Activated naive CD8-positive, alpha-beta T cell (primary cell): ENCODE measurements around the gene SMPDL3B.
A peak's percentile ranks its signal among the peaks of the same experiment; 100 is the strongest.

Experiments
- H3K27ac Mint-ChIP-seq: one replicate; pipeline ENCODE4 v1.8.0; 2021; ENCODE audit warnings: mixed read lengths
- H3K27me3 Mint-ChIP-seq: one replicate; pipeline ENCODE4 v1.8.0; 2021; ENCODE audit warnings: mixed read lengths
- H3K36me3 Mint-ChIP-seq: one replicate; pipeline ENCODE4 v1.8.0; 2021; ENCODE audit warnings: mixed read lengths
- H3K4me1 Mint-ChIP-seq: one replicate; pipeline ENCODE4 v1.8.0; 2021; ENCODE audit warnings: low read depth, mixed read lengths
- H3K4me3 Mint-ChIP-seq: one replicate; pipeline ENCODE4 v1.8.0; 2021; ENCODE audit warnings: mild to moderate bottlenecking, mixed read lengths
- H3K9me3 Mint-ChIP-seq: one replicate; pipeline ENCODE4 v1.8.0; 2021; ENCODE audit warnings: low read depth, mixed read lengths

The SMPDL3B gene

GRCh38 chr1:27934818-27935549 lies at the start of gene SMPDL3B:
SMPDL3B (plus strand) TSS chr1:27935000; CDS start chr1:27935184, 184 bp downstream.
- Mint-ChIP-seq H3K27ac (peak within 1 kb of the TSS; percentile 3), H3K27me3 (peaks cover 10% of the 10 kb centered on the region), H3K4me3 (peak within 1 kb of the TSS; percentile 70), H3K36me3 (no peaks in the 10 kb centered on the region), H3K9me3 (no peaks in the 10 kb centered on the region), H3K4me1 (peaks cover 15% of the 10 kb centered on the region)

- Mint-ChIP-seq H3K27me3 (no peaks in the 10 kb centered on the region), H3K9me3 (no peaks in the 10 kb centered on the region), H3K4me1 (peaks cover 54% of the 10 kb centered on the region), H3K36me3 (peaks cover 9% of the 10 kb centered on the region), H3K4me3 (no peak overlapping the region), H3K27ac (peak overlapping the region; percentile 64)
These were observed 49.7 kb upstream of the SMPDL3B start for GRCh38 chr1:27885114-27885528.

- Mint-ChIP-seq H3K27me3 (no peaks in the 10 kb centered on the region), H3K4me1 (peaks cover 59% of the 10 kb centered on the region), H3K36me3 (peaks cover 12% of the 10 kb centered on the region), H3K27ac (peak overlapping the region; percentile 64), H3K9me3 (no peaks in the 10 kb centered on the region), H3K4me3 (no peak overlapping the region)
These were observed 49.0 kb upstream of the SMPDL3B start for GRCh38 chr1:27885621-27886352.

GRCh38 chr1:27886353-27886679 lies 48.5 kb upstream of the SMPDL3B start:
- H3K4me3 Mint-ChIP-seq: peak overlapping the region; percentile 65
- peaks cover 64% of the 10 kb centered on the region for H3K4me1 Mint-ChIP-seq
- no peaks in the 10 kb centered on the region for H3K9me3 Mint-ChIP-seq
- no peaks in the 10 kb centered on the region for H3K27me3 Mint-ChIP-seq
- peaks cover 15% of the 10 kb centered on the region for H3K36me3 Mint-ChIP-seq
- H3K27ac Mint-ChIP-seq: peak overlapping the region; percentile 50

GRCh38 chr1:27886744-27887143 lies 48.1 kb upstream of the SMPDL3B start:
- peak overlapping the region; percentile 65 for H3K4me3 Mint-ChIP-seq
- H3K36me3 Mint-ChIP-seq: peaks cover 20% of the 10 kb centered on the region
- H3K9me3 Mint-ChIP-seq: no peaks in the 10 kb centered on the region
- peaks cover 69% of the 10 kb centered on the region for H3K4me1 Mint-ChIP-seq
- no peaks in the 10 kb centered on the region for H3K27me3 Mint-ChIP-seq
- H3K27ac Mint-ChIP-seq: peak overlapping the region; percentile 90

- peaks cover 20% of the 10 kb centered on the region for H3K36me3 Mint-ChIP-seq
- H3K27me3 Mint-ChIP-seq: no peaks in the 10 kb centered on the region
- H3K9me3 Mint-ChIP-seq: no peaks in the 10 kb centered on the region
- H3K4me3 Mint-ChIP-seq: peak overlapping the region; percentile 65
- peak overlapping the region; percentile 90 for H3K27ac Mint-ChIP-seq
- peaks cover 75% of the 10 kb centered on the region for H3K4me1 Mint-ChIP-seq
These were observed 47.4 kb upstream of the SMPDL3B start for GRCh38 chr1:27887215-27888021.

- peaks cover 20% of the 10 kb centered on the region for H3K36me3 Mint-ChIP-seq
- no peaks in the 10 kb centered on the region for H3K9me3 Mint-ChIP-seq
- no peak overlapping the region for H3K4me3 Mint-ChIP-seq
- peak overlapping the region; percentile 68 for H3K27ac Mint-ChIP-seq
- peaks cover 69% of the 10 kb centered on the region for H3K4me1 Mint-ChIP-seq
- H3K27me3 Mint-ChIP-seq: no peaks in the 10 kb centered on the region
These were observed 45.3 kb upstream of the SMPDL3B start for GRCh38 chr1:27889506-27889905.

- H3K9me3 Mint-ChIP-seq: no peaks in the 10 kb centered on the region
- H3K27me3 Mint-ChIP-seq: no peaks in the 10 kb centered on the region
- H3K27ac Mint-ChIP-seq: peak overlapping the region; percentile 83
- H3K4me3 Mint-ChIP-seq: peak overlapping the region; percentile 36
- H3K4me1 Mint-ChIP-seq: peaks cover 55% of the 10 kb centered on the region
- H3K36me3 Mint-ChIP-seq: peaks cover 19% of the 10 kb centered on the region
These were observed 43.5 kb upstream of the SMPDL3B start for GRCh38 chr1:27891196-27891889.

GRCh38 chr1:27894521-27894920 lies 40.3 kb upstream of the SMPDL3B start:
- Mint-ChIP-seq H3K27me3 (no peaks in the 10 kb centered on the region), H3K4me3 (no peak overlapping the region), H3K4me1 (peaks cover 30% of the 10 kb centered on the region), H3K36me3 (peaks cover 17% of the 10 kb centered on the region), H3K9me3 (no peaks in the 10 kb centered on the region), H3K27ac (peak overlapping the region; percentile 70)

GRCh38 chr1:27906759-27907158 lies 28.0 kb upstream of the SMPDL3B start:
- Mint-ChIP-seq H3K9me3 (no peaks in the 10 kb centered on the region), H3K27me3 (no peaks in the 10 kb centered on the region), H3K27ac (no peak overlapping the region), H3K36me3 (peaks cover 3% of the 10 kb centered on the region), H3K4me3 (no peak overlapping the region), H3K4me1 (peaks cover 9% of the 10 kb centered on the region)

GRCh38 chr1:27912429-27912828 lies 22.4 kb upstream of the SMPDL3B start:
- Mint-ChIP-seq H3K36me3 (peaks cover 4% of the 10 kb centered on the region), H3K9me3 (no peaks in the 10 kb centered on the region), H3K27ac (peak overlapping the region; percentile 95), H3K27me3 (no peaks in the 10 kb centered on the region), H3K4me1 (peaks cover 24% of the 10 kb centered on the region), H3K4me3 (peak overlapping the region; percentile 66)

- H3K36me3 Mint-ChIP-seq: peaks cover 2% of the 10 kb centered on the region
- H3K27me3 Mint-ChIP-seq: no peaks in the 10 kb centered on the region
- H3K9me3 Mint-ChIP-seq: no peaks in the 10 kb centered on the region
- H3K27ac Mint-ChIP-seq: peak overlapping the region; percentile 100
- peaks cover 22% of the 10 kb centered on the region for H3K4me1 Mint-ChIP-seq
- peak overlapping the region; percentile 99 for H3K4me3 Mint-ChIP-seq
These were observed 19.7 kb upstream of the SMPDL3B start for GRCh38 chr1:27915082-27915575.

GRCh38 chr1:27922272-27922671 lies 12.5 kb upstream of the SMPDL3B start:
- Mint-ChIP-seq H3K4me1 (no peaks in the 10 kb centered on the region), H3K27me3 (no peaks in the 10 kb centered on the region), H3K4me3 (no peak overlapping the region), H3K36me3 (no peaks in the 10 kb centered on the region), H3K27ac (no peak overlapping the region), H3K9me3 (no peaks in the 10 kb centered on the region)

GRCh38 chr1:27928216-27928954 lies 6.4 kb upstream of the SMPDL3B start:
- no peak overlapping the region for H3K4me3 Mint-ChIP-seq
- H3K36me3 Mint-ChIP-seq: no peaks in the 10 kb centered on the region
- no peak overlapping the region for H3K27ac Mint-ChIP-seq
- no peaks in the 10 kb centered on the region for H3K9me3 Mint-ChIP-seq
- H3K4me1 Mint-ChIP-seq: no peaks in the 10 kb centered on the region
- H3K27me3 Mint-ChIP-seq: peaks cover 2% of the 10 kb centered on the region
